Measurements from ENCODE around the gene TBC1D7. TPM values are rescaled to one million over a fixed set of nuclear protein-coding genes. Genes with fewer than 3 reads are reported as not detected.

Gene TBC1D7
- total RNA-seq, 1 experiment from 2014 or later: 18.5 TPM

- ChIA-PET CTCF (no interaction called here), POLR2A (ENCODE audit: unreplicated experiment) (no interaction called here)
- ATAC-seq (no peak), DNase-seq (no peak)
- H3K4me2 ChIP-seq (ENCODE audit: low read length): no peak overlapping the region
- H3K9me3 ChIP-seq (ENCODE audit: low read length): no peaks in the 10 kb centered on the region
- no peaks in the 10 kb centered on the region for H4K20me1 ChIP-seq (ENCODE audit: low read length)
- H3K9ac ChIP-seq (ENCODE audit: low read length): no peak overlapping the region
- intact Hi-C loops (cut with micrococcal nuclease): no loop called here
- no TSS peak for BruUV-seq (replicated peaks)
- H3K4me1 ChIP-seq (ENCODE audit: insufficient read depth, low read length): no peaks in the 10 kb centered on the region
- peaks cover 43% of the 10 kb centered on the region for H3K27me3 ChIP-seq (ENCODE audit: low read length)
- H3F3A ChIP-seq (ENCODE audit: low read length, unreplicated experiment): no peaks in the 10 kb centered on the region
- no peak overlapping the region for H3K27ac ChIP-seq (ENCODE audit: low read length)
- H3K36me3 ChIP-seq (ENCODE audit: low read depth, low read length): no peaks in the 10 kb centered on the region
- no peak overlapping the region for H2AFZ ChIP-seq (ENCODE audit: low read length)
- H3K4me3 ChIP-seq (ENCODE audit: low read length): no peak overlapping the region
- no peaks in the 10 kb centered on the region for H3K9me2 ChIP-seq (replicated peaks; ENCODE audit: low read length)
- TF ChIP-seq EZH2 (IDR thresholded peaks at IDR 0.05; ENCODE audit: low read length, unreplicated experiment) (no peak), EZH2phosphoT487 (IDR thresholded peaks at IDR 0.05; ENCODE audit: borderline replicate concordance, low read length) (no peak), CTCF (conservative IDR thresholded peaks at IDR 0.05; ENCODE audit: low read depth, low read length) (no peak)
- no peaks in the 10 kb centered on the region for H3K79me2 ChIP-seq (ENCODE audit: low read length)
Observed at GRCh38 chr6:13261464-13261994, 66.8 kb downstream of the TBC1D7 start.

GRCh38 chr6:13260831-13261230 lies 67.5 kb downstream of the TBC1D7 start:
- no peak overlapping the region for H3K27ac ChIP-seq (ENCODE audit: low read length)
- H3K79me2 ChIP-seq (ENCODE audit: low read length): no peaks in the 10 kb centered on the region
- H3K36me3 ChIP-seq (ENCODE audit: low read depth, low read length): no peaks in the 10 kb centered on the region
- no peaks in the 10 kb centered on the region for H3K4me1 ChIP-seq (ENCODE audit: insufficient read depth, low read length)
- no peak overlapping the region for H3K9ac ChIP-seq (ENCODE audit: low read length)
- H4K20me1 ChIP-seq (ENCODE audit: low read length): no peaks in the 10 kb centered on the region
- intact Hi-C loops (cut with micrococcal nuclease): no loop called here
- H2AFZ ChIP-seq (ENCODE audit: low read length): no peak overlapping the region
- no peaks in the 10 kb centered on the region for H3K9me2 ChIP-seq (replicated peaks; ENCODE audit: low read length)
- TF ChIP-seq EZH2phosphoT487 (IDR thresholded peaks at IDR 0.05; ENCODE audit: borderline replicate concordance, low read length): no peak
- no peak for TF ChIP-seq EZH2 (IDR thresholded peaks at IDR 0.05; ENCODE audit: low read length, unreplicated experiment)
- no peak for TF ChIP-seq CTCF (conservative IDR thresholded peaks at IDR 0.05; ENCODE audit: low read depth, low read length)
- H3K27me3 ChIP-seq (ENCODE audit: low read length): peaks cover 43% of the 10 kb centered on the region
- no peak for ATAC-seq
- no peak overlapping the region for H3K4me3 ChIP-seq (ENCODE audit: low read length)
- no peak for DNase-seq
- ChIA-PET CTCF (no interaction called here), POLR2A (ENCODE audit: unreplicated experiment) (no interaction called here)
- no peaks in the 10 kb centered on the region for H3K9me3 ChIP-seq (ENCODE audit: low read length)
- no peaks in the 10 kb centered on the region for H3F3A ChIP-seq (ENCODE audit: low read length, unreplicated experiment)
- no peak overlapping the region for H3K4me2 ChIP-seq (ENCODE audit: low read length)
- no TSS peak for BruUV-seq (replicated peaks)

GRCh38 chr6:13260101-13260598 lies 68.2 kb downstream of the TBC1D7 start:
- ATAC-seq: no peak

More at GRCh38 chr6:13260101-13260598, 68.2 kb downstream of the TBC1D7 start:
- H3K9me3 ChIP-seq (ENCODE audit: low read length): no peaks in the 10 kb centered on the region
- intact Hi-C loops (cut with micrococcal nuclease): no loop called here
- no peaks in the 10 kb centered on the region for H3K79me2 ChIP-seq (ENCODE audit: low read length)
- H3K9ac ChIP-seq (ENCODE audit: low read length): no peak overlapping the region
- H4K20me1 ChIP-seq (ENCODE audit: low read length): no peaks in the 10 kb centered on the region
- H3K27me3 ChIP-seq (ENCODE audit: low read length): peaks cover 43% of the 10 kb centered on the region
- no peaks in the 10 kb centered on the region for H3K36me3 ChIP-seq (ENCODE audit: low read depth, low read length)
- no peaks in the 10 kb centered on the region for H3K4me1 ChIP-seq (ENCODE audit: insufficient read depth, low read length)
- no peaks in the 10 kb centered on the region for H3F3A ChIP-seq (ENCODE audit: low read length, unreplicated experiment)
- H3K9me2 ChIP-seq (replicated peaks; ENCODE audit: low read length): no peaks in the 10 kb centered on the region
- POLR2A ChIA-PET (ENCODE audit: unreplicated experiment): no interaction called here
- H3K4me3 ChIP-seq (ENCODE audit: low read length): no peak overlapping the region
- no peak overlapping the region for H3K4me2 ChIP-seq (ENCODE audit: low read length)
- no peak overlapping the region for H3K27ac ChIP-seq (ENCODE audit: low read length)
- TF ChIP-seq EZH2phosphoT487 (IDR thresholded peaks at IDR 0.05; ENCODE audit: borderline replicate concordance, low read length): no peak
- no peak for TF ChIP-seq CTCF (conservative IDR thresholded peaks at IDR 0.05; ENCODE audit: low read depth, low read length)
- no peak for TF ChIP-seq EZH2 (IDR thresholded peaks at IDR 0.05; ENCODE audit: low read length, unreplicated experiment)
- no TSS peak for BruUV-seq (replicated peaks)
- CTCF ChIA-PET: no interaction called here
- no peak for DNase-seq
- no peak overlapping the region for H2AFZ ChIP-seq (ENCODE audit: low read length)

Measured in PC-3 (cell line).